Right lung (tissue), 5 donors: Measurements from ENCODE around the gene ANGPTL8. TPM values are rescaled to one million over a fixed set of nuclear protein-coding genes. Genes with fewer than 3 reads are reported as not detected.

ENCODE experiments used
- DNase-seq, 2 donors: peaks; one replicate each; pipeline ENCODE4 v3.0.0-alpha.2; 2013
- polyA plus RNA-seq, 5 donors: library from polyadenylated mRNA; unstranded; fragments of 120-200 nt; gene quantifications; one replicate each; pipeline versions ENCODE4 v1.2.1 to v1.2.3, GENCODE V29; 2013; ENCODE audit warnings: inconsistent platforms in 1 of 5, low replicate concordance in 1 of 5; ENCODE audit not compliant: insufficient read length in 5 of 5, insufficient read depth in 1 of 5

Gene ANGPTL8
- polyA plus RNA-seq, 5 donors = 0.41 to 1.2 (median 0.81) TPM

- DNase-seq = no peak
These were observed 2.8 kb upstream of the ANGPTL8 start for GRCh38 chr19:11236324-11237301.

GRCh38 chr19:11237321-11237720 is 2.1 kb upstream of the ANGPTL8 start:
- no peak for DNase-seq

- no peak for DNase-seq
These were observed 1.4 kb upstream of the ANGPTL8 start for GRCh38 chr19:11238041-11238440.

GRCh38 chr19:11238781-11239376 is 540 bp upstream of the ANGPTL8 start:
- no peak for DNase-seq

- DNase-seq = no peak
These were observed 607 bp downstream of the ANGPTL8 start for GRCh38 chr19:11240008-11240444.

- DNase-seq = no peak
These were observed 2.6 kb downstream of the ANGPTL8 start for GRCh38 chr19:11242025-11242424.

- peak; percentile 77 to 83 for DNase-seq
These were observed 3.7 kb downstream of the ANGPTL8 start for GRCh38 chr19:11242864-11243797.

- DNase-seq = no peak
These were observed 4.4 kb downstream of the ANGPTL8 start for GRCh38 chr19:11243798-11244169.

- no peak for DNase-seq
These were observed 5.6 kb downstream of the ANGPTL8 start for GRCh38 chr19:11244846-11245589.

GRCh38 chr19:11246941-11247340 is 7.5 kb downstream of the ANGPTL8 start:
- no peak for DNase-seq

GRCh38 chr19:11247391-11247790 is 8.0 kb downstream of the ANGPTL8 start:
- DNase-seq = peak in 1 of 2 donors; percentile 51

GRCh38 chr19:11247934-11248333 is 8.5 kb downstream of the ANGPTL8 start:
- DNase-seq = no peak

GRCh38 chr19:11248852-11249251 is 9.4 kb downstream of the ANGPTL8 start:
- DNase-seq = no peak

GRCh38 chr19:11251217-11251616 is 11.8 kb downstream of the ANGPTL8 start:
- DNase-seq = no peak

- no peak for DNase-seq
These were observed 12.4 kb downstream of the ANGPTL8 start for GRCh38 chr19:11251650-11252314.

- DNase-seq = no peak
These were observed 13.4 kb downstream of the ANGPTL8 start for GRCh38 chr19:11252665-11253355.

GRCh38 chr19:11254666-11255065 is 15.2 kb downstream of the ANGPTL8 start:
- DNase-seq = no peak

GRCh38 chr19:11256189-11256588 is 16.8 kb downstream of the ANGPTL8 start:
- DNase-seq = peak; percentile 79 to 84

- no peak for DNase-seq
These were observed 18.5 kb downstream of the ANGPTL8 start for GRCh38 chr19:11257846-11258380.

- no peak for DNase-seq
These were observed 21.6 kb downstream of the ANGPTL8 start for GRCh38 chr19:11260996-11261395.
